Measurements from ENCODE around the gene PTH1R. TPM values are rescaled to one million over a fixed set of nuclear protein-coding genes. Genes with fewer than 3 reads are reported as not detected.

PTH1R gene
- total RNA-seq, 1 donor from 2014 or later, result not detected

- Histone ChIP-seq H4K20me1 (ENCODE audit: low read depth) (no peaks in the 10 kb centered on the region), H3K9me3 (ENCODE audit: low read depth) (no peaks in the 10 kb centered on the region), H3K27me3 (no peaks in the 10 kb centered on the region), H2AFZ (replicated peaks) (no peak overlapping the region), H3K4me3 (no peak overlapping the region), H3K79me2 (ENCODE audit: low read depth) (no peaks in the 10 kb centered on the region), H3K4me2 (no peak overlapping the region), H3K9ac (no peak overlapping the region), H3F3A (ENCODE audit: low read depth) (no peaks in the 10 kb centered on the region), H3K27ac (no peak overlapping the region), H3K36me3 (no peaks in the 10 kb centered on the region), H3K4me1 (peaks cover 10% of the 10 kb centered on the region)
- Mint-ChIP-seq H3K27me3 (ENCODE audit: insufficient read depth, low read depth) (peaks cover 4% of the 10 kb centered on the region), H3K36me3 (no peaks in the 10 kb centered on the region), H3K9me3 (no peaks in the 10 kb centered on the region), H3K4me1 (peaks cover 20% of the 10 kb centered on the region), H3K4me3 (no peak overlapping the region), H3K27ac (peak overlapping the region; percentile 87)
- TF ChIP-seq EZH2 (IDR thresholded peaks at IDR 0.05) (no peak), CTCF (IDR thresholded peaks at IDR 0.05) (peak; percentile 96)
- DNase-seq (ENCODE audit: low spot score), result peak; percentile 84
Observed at GRCh38 chr3:46866720-46867549, 10.6 kb upstream of the PTH1R start.

- H3K79me2 ChIP-seq (ENCODE audit: low read depth), result no peaks in the 10 kb centered on the region
- H3K4me1 Mint-ChIP-seq, result peaks cover 20% of the 10 kb centered on the region
- no peaks in the 10 kb centered on the region for H3K9me3 Mint-ChIP-seq
- H3K36me3 ChIP-seq, result no peaks in the 10 kb centered on the region
- no peaks in the 10 kb centered on the region for H3F3A ChIP-seq (ENCODE audit: low read depth)
- H3K4me3 ChIP-seq, result no peak overlapping the region
- no peaks in the 10 kb centered on the region for H3K36me3 Mint-ChIP-seq
- peaks cover 4% of the 10 kb centered on the region for H3K27me3 Mint-ChIP-seq (ENCODE audit: insufficient read depth, low read depth)
- peaks cover 10% of the 10 kb centered on the region for H3K4me1 ChIP-seq
- no peaks in the 10 kb centered on the region for H4K20me1 ChIP-seq (ENCODE audit: low read depth)
- TF ChIP-seq EZH2 (IDR thresholded peaks at IDR 0.05) (no peak), EZH2phosphoT487 (IDR thresholded peaks at IDR 0.05) (no peak), CTCF (IDR thresholded peaks at IDR 0.05) (no peak)
- DNase-seq (ENCODE audit: low spot score), result no peak
- H3K27me3 ChIP-seq, result no peaks in the 10 kb centered on the region
- no peak overlapping the region for H3K27ac Mint-ChIP-seq
- H3K9me3 ChIP-seq (ENCODE audit: low read depth), result no peaks in the 10 kb centered on the region
- no peak overlapping the region for H3K4me3 Mint-ChIP-seq
- H3K4me2 ChIP-seq, result no peak overlapping the region
- H3K9ac ChIP-seq, result no peak overlapping the region
- H2AFZ ChIP-seq (replicated peaks), result no peak overlapping the region
- H3K27ac ChIP-seq, result no peak overlapping the region
Observed at GRCh38 chr3:46867550-46867898, 10.0 kb upstream of the PTH1R start.

- Histone ChIP-seq H3K36me3 (no peaks in the 10 kb centered on the region), H3K4me3 (no peak overlapping the region), H2AFZ (replicated peaks) (no peak overlapping the region), H3K4me2 (no peak overlapping the region), H3K27ac (no peak overlapping the region), H3K79me2 (ENCODE audit: low read depth) (no peaks in the 10 kb centered on the region), H3F3A (ENCODE audit: low read depth) (no peaks in the 10 kb centered on the region), H3K9ac (no peak overlapping the region), H3K27me3 (no peaks in the 10 kb centered on the region), H3K9me3 (ENCODE audit: low read depth) (no peaks in the 10 kb centered on the region), H4K20me1 (ENCODE audit: low read depth) (no peaks in the 10 kb centered on the region), H3K4me1 (peaks cover 6% of the 10 kb centered on the region)
- H3K4me1 Mint-ChIP-seq, result peaks cover 25% of the 10 kb centered on the region
- H3K36me3 Mint-ChIP-seq, result no peaks in the 10 kb centered on the region
- no peak overlapping the region for H3K27ac Mint-ChIP-seq
- H3K27me3 Mint-ChIP-seq (ENCODE audit: insufficient read depth, low read depth), result peaks cover 9% of the 10 kb centered on the region
- TF ChIP-seq EZH2phosphoT487 (IDR thresholded peaks at IDR 0.05) (no peak), CTCF (IDR thresholded peaks at IDR 0.05) (no peak), EZH2 (IDR thresholded peaks at IDR 0.05) (no peak)
- no peak overlapping the region for H3K4me3 Mint-ChIP-seq
- DNase-seq (ENCODE audit: low spot score), result no peak
- H3K9me3 Mint-ChIP-seq, result no peaks in the 10 kb centered on the region
Observed at GRCh38 chr3:46868287-46868686, 9.2 kb upstream of the PTH1R start.

Measured in neural progenitor cell (in vitro differentiated cells).